Lower leg skin (tissue), 4 donors: ENCODE data around the gene MICU1. TPM values are rescaled to one million over a fixed set of nuclear protein-coding genes. Genes with fewer than 3 reads are reported as not detected.

Experiments used
- DNase-seq, 2 donors: peaks; one replicate each; pipeline ENCODE4 v3.0.0-alpha.2; 2019; ENCODE audit warnings: low spot score in 2 of 2
- H3K4me3 ChIP-seq: fragments of 200-600 bp; sonication (generic); 2 replicates; pipeline ENCODE4 v1.5.1; 2017; ENCODE audit warnings: mild to moderate bottlenecking, low read depth; ENCODE audit not compliant: poor library complexity, severe bottlenecking
- POLR2A ChIP-seq, 2 donors: fragments of 450-650 bp; IDR thresholded peaks; one replicate each; pipeline ENCODE4 v1.6.1; 2016 to 2017; ENCODE audit warnings: antibody characterized with exemption in 2 of 2, mild to moderate bottlenecking in 1 of 2, moderate library complexity in 1 of 2
- WGBS, 2 donors: methylation state at CpG; one replicate each; pipeline ENCODE4 v1.1.5; 2018; 5-methylcytosine and 5-hydroxymethylcytosine counted together
- intact Hi-C: fragments of 100-400 bp; cut with DNase I; formaldehyde crosslinking; loops from one replicate; pipeline ENCODE4 v1.15.0; 2023; ENCODE audit warnings: low total_unique reads
- total RNA-seq, 4 donors: library from RNA; depleted of rRNA; stranded (reverse); fragments of >200 nt; gene quantifications; one replicate each; pipeline ENCODE4 v1.1.0, GENCODE V29; 2016
- TF ChIP-seq, protein P1 (sequence below), 3 donors: fragments of 450-650 bp; IDR thresholded peaks; one replicate each; pipeline ENCODE4 v1.5.1; 2016; ENCODE audit warnings: antibody characterized with exemption in 3 of 3, mild to moderate bottlenecking in 3 of 3, moderate library complexity in 2 of 3

The MICU1 gene
- total RNA-seq, 4 donors from 2014 or later: 36.8 to 54.6 (median 46.8) TPM

DNA sequence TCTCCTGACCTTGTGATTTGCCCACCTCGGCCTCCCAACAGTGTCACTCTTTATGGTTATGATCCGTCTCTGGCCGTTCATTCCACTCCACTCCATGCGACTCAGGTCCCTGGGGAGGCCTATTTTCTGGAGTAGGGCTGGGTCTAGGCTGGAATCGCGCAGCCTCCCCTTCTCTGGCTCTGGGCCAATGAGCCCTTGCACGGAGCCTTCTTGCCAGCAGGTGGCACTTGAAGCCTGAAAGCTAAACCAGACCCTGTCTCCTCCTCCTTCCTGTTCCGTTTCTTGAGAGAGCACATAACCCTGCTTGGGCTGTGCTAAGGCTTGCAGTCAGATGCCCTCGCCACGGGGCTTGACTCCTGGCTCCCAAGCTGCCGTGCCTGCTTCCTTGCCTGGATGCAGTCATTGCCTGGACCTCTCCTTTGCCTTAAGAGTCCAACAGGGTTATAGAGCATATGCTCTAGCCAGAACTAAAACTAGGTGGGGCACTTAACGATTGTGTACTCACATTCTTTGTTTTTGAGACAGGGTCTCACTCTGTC, 261.6 kb downstream of the MICU1 start:
- intact Hi-C loops: loop anchor here (5.0 to 10.0 kb wide), 2 partner anchors 468 to 700 kb away; no protein-coding TSS in a partner anchor
- H3K4me3 ChIP-seq: no peak overlapping the region
- TF ChIP-seq POLR2A (IDR thresholded peaks at IDR 0.05): no peak
- TF ChIP-seq, protein P1, sequence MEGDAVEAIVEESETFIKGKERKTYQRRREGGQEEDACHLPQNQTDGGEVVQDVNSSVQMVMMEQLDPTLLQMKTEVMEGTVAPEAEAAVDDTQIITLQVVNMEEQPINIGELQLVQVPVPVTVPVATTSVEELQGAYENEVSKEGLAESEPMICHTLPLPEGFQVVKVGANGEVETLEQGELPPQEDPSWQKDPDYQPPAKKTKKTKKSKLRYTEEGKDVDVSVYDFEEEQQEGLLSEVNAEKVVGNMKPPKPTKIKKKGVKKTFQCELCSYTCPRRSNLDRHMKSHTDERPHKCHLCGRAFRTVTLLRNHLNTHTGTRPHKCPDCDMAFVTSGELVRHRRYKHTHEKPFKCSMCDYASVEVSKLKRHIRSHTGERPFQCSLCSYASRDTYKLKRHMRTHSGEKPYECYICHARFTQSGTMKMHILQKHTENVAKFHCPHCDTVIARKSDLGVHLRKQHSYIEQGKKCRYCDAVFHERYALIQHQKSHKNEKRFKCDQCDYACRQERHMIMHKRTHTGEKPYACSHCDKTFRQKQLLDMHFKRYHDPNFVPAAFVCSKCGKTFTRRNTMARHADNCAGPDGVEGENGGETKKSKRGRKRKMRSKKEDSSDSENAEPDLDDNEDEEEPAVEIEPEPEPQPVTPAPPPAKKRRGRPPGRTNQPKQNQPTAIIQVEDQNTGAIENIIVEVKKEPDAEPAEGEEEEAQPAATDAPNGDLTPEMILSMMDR (IDR thresholded peaks at IDR 0.05): peak in 1 of 3 donors; percentile 83
- DNase-seq: peak; percentile 86 to 97
- WGBS, 2 donors: 3 to 7% methylated on average over 12 of the region's 12 CpGs

DNA sequence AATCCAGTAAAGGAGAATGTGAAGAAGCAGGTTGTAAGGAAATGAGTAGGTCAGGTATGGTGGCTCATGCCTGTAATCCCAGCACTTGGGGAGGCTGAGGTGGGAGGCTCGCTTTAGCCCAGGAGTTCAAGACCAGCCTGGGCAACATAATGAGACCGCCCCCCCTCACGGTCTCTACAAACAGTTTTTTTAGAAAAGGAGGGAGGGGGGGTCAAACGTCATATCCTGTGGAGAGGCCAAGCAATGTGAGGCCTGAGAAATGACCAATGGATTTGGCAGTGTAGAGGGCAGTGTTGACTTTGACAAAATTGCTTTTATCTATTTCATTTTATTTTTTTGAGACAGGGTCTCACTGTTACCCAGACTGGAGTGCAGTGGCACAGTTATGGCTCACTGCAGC, 268.9 kb downstream of the MICU1 start:
- intact Hi-C loops: no loop called here

DNA sequence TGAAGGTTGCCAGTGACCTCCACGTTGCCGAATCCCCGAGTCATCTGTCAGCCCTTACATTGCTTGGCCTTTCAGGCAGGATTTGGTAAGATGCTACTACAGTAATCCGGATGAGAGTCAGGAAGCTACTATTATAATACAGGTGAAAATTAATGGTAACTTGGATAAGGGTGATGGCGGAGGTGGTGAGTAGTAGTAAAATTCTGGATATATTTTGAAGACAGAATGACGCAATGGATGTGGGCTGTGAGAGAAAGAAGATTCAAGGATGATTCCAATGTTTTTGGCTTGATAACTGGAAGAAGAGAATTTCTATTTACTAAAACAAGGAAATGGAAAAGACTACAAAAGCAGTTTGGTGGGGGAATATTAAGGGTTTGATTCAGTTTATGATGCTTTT, 269.8 kb downstream of the MICU1 start:
- 89 to 93% methylated on average over 6 of the region's 6 CpGs for WGBS, 2 donors

More for the DNA sequence above, 268.9 kb downstream of the MICU1 start:
- no peak for DNase-seq
- H3K4me3 ChIP-seq: no peak overlapping the region
- TF ChIP-seq, protein P1 (IDR thresholded peaks at IDR 0.05): no peak
- no peak for TF ChIP-seq POLR2A (IDR thresholded peaks at IDR 0.05)
- WGBS, 2 donors: 76 to 82% methylated on average over 4 of the region's 4 CpGs

DNA sequence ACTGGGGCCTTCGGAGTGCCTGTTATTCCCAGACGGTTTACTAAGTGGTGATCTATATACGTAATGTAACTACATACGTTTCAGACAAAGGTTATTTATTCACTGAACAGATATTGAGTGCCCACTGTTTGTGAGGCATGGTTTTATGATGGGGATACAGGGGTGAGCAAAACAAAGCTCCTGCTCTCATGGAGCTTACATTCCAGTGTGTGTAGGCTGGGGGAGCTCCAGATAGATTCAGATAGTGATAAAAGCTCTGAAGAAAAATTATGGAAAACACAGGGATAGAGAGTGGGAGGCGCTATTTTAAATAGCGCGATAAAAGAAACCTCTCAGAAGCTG, 270.7 kb downstream of the MICU1 start:
- intact Hi-C loops: no loop called here
- DNase-seq: no peak
- no peak overlapping the region for H3K4me3 ChIP-seq
- no peak for TF ChIP-seq POLR2A (IDR thresholded peaks at IDR 0.05)
- TF ChIP-seq, protein P1 (IDR thresholded peaks at IDR 0.05): no peak
- WGBS, 2 donors: 27 to 30% methylated on average over 7 of the region's 7 CpGs

More for the DNA sequence above, 269.8 kb downstream of the MICU1 start:
- DNase-seq: no peak
- intact Hi-C loops: no loop called here
- TF ChIP-seq POLR2A (IDR thresholded peaks at IDR 0.05): no peak
- TF ChIP-seq, protein P1 (IDR thresholded peaks at IDR 0.05): no peak
- no peak overlapping the region for H3K4me3 ChIP-seq

DNA sequence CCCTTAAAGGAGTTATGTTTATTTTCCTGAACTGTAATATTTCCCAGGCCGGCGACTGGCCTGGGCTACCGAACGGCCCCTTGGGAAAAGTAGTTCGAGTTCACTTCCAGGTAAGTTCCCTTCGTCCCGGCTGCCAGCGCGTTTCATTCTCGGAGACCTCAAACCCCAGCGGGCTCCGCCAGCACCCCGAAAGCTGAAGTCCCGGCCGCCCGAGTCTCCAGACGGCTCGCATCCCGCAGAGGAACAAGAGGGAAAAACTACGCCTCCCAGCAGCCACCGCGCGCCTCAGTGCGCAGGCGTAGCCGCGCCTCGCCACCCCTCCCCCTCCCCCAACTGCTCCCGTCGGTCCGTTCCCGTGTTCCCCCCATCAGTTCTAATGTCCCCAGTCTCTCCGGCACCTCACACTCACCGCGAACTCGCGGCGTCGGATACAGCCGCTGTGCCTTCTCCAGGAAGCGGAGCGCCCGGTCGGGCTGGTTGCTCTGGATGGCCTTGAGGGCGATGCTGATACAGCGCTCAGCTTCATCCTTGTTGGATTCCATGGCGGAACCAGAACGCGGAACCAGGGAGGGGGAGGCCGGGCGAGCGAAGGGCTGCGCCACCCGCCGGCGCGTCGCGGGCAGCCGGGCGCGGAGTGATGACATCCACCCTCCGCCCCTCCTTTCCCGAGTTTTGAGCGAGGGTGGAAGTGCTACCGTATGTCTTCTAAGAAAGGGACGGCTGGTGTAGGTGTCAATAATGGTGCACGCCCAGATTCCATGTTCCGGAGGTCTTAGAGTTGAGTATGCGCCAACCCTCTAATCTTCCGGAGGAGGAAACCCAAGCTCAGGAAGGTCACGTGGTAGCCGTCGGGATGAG, 271.3 kb downstream of the MICU1 start, which contains the start of gene DNAJB12:
Gene DNAJB12 (minus strand): TSS at position 564 of the 858 bp plus-strand sequence. CDS start 22 bp downstream, at position 542.
- peak within 1 kb of the TSS; percentile 75 for H3K4me3 ChIP-seq
- no peak for TF ChIP-seq POLR2A (IDR thresholded peaks at IDR 0.05)
- TF ChIP-seq, protein P1 (IDR thresholded peaks at IDR 0.05): no peak
- DNase-seq: peak; percentile 89 to 98
- intact Hi-C loops: no loop called here
- WGBS, 2 donors: 0 to 1% methylated on average over 63 to 70 of the region's 74 CpGs
